ENCODE data around the gene ID2. TPM values are rescaled to one million over a fixed set of nuclear protein-coding genes. Genes with fewer than 3 reads are reported as not detected.

Gene ID2
- total and polyA plus RNA-seq, 2 of the 13 experiments (the other 11 are each of a cell fraction or from before 2014, with no cell fraction given): 214 to 719 TPM

DNA sequence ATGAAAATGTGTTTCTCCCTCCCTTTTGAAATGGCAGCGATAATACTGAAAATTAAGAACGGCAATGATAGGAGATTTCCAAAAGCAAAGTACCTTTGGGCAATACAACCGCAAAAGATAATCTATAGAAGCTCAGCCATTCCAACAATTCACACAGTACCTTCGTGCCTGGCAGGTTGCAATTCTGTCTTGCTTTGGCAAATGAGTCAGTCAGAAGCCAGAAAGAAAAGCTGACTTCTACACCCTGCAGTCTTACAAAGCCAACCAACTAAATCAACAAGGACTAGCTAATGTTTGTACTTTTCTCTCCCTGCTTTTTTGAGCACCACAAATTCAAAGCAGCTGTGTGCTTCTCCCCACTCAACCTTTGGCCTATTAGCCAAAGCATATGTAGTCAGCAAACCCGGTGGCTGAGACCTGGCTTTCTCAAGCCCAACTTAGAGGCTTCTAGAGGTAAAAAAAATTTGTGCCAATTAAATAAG is 25.7 kb upstream of the ID2 start (continued):
- TF ChIP-seq ZNF33B (CRISPR knock-in tag; IDR thresholded peaks at IDR 0.05) (no peak), THYN1 (CRISPR knock-in tag; IDR thresholded peaks at IDR 0.05; ENCODE audit: borderline replicate concordance, low read depth) (no peak), PRPF4 (IDR thresholded peaks at IDR 0.05; ENCODE audit: low read depth, low read length, poor library complexity, severe bottlenecking) (no peak), ZNF367 (CRISPR knock-in tag; IDR thresholded peaks at IDR 0.05; ENCODE audit: borderline replicate concordance) (no peak), MED8 (CRISPR knock-in tag; IDR thresholded peaks at IDR 0.05; ENCODE audit: insufficient replicate concordance) (peak; percentile 45), NFE2 (CRISPR knock-in tag; IDR thresholded peaks at IDR 0.05) (no peak), SIX4 (CRISPR knock-in tag; IDR thresholded peaks at IDR 0.05) (no peak), TRIM22 (IDR thresholded peaks at IDR 0.05) (no peak), HOXA9 (CRISPR knock-in tag; IDR thresholded peaks at IDR 0.05; ENCODE audit: borderline replicate concordance) (no peak), FOXC1 (CRISPR knock-in tag; IDR thresholded peaks at IDR 0.05; ENCODE audit: borderline replicate concordance) (no peak), ZNF34 (CRISPR knock-in tag; IDR thresholded peaks at IDR 0.05; ENCODE audit: borderline replicate concordance) (no peak), ZNF678 (CRISPR knock-in tag; IDR thresholded peaks at IDR 0.05) (no peak), MATR3 (CRISPR knock-in tag; IDR thresholded peaks at IDR 0.05) (no peak)
- TF ChIP-seq, protein P1, sequence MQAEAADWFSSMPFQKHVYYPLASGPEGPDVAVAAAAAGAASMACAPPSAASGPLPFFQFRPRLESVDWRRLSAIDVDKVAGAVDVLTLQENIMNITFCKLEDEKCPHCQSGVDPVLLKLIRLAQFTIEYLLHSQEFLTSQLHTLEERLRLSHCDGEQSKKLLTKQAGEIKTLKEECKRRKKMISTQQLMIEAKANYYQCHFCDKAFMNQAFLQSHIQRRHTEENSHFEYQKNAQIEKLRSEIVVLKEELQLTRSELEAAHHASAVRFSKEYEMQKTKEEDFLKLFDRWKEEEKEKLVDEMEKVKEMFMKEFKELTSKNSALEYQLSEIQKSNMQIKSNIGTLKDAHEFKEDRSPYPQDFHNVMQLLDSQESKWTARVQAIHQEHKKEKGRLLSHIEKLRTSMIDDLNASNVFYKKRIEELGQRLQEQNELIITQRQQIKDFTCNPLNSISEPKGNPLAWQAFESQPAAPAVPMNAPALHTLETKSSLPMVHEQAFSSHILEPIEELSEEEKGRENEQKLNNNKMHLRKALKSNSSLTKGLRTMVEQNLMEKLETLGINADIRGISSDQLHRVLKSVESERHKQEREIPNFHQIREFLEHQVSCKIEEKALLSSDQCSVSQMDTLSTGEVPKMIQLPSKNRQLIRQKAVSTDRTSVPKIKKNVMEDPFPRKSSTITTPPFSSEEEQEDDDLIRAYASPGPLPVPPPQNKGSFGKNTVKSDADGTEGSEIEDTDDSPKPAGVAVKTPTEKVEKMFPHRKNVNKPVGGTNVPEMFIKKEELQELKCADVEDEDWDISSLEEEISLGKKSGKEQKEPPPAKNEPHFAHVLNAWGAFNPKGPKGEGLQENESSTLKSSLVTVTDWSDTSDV (CRISPR knock-in tag; IDR thresholded peaks at IDR 0.05): no peak
- TF ChIP-seq, protein P2, sequence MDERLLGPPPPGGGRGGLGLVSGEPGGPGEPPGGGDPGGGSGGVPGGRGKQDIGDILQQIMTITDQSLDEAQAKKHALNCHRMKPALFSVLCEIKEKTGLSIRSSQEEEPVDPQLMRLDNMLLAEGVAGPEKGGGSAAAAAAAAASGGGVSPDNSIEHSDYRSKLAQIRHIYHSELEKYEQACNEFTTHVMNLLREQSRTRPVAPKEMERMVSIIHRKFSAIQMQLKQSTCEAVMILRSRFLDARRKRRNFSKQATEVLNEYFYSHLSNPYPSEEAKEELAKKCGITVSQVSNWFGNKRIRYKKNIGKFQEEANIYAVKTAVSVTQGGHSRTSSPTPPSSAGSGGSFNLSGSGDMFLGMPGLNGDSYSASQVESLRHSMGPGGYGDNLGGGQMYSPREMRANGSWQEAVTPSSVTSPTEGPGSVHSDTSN (CRISPR knock-in tag; IDR thresholded peaks at IDR 0.05): no peak
- TF ChIP-seq, protein P3, sequence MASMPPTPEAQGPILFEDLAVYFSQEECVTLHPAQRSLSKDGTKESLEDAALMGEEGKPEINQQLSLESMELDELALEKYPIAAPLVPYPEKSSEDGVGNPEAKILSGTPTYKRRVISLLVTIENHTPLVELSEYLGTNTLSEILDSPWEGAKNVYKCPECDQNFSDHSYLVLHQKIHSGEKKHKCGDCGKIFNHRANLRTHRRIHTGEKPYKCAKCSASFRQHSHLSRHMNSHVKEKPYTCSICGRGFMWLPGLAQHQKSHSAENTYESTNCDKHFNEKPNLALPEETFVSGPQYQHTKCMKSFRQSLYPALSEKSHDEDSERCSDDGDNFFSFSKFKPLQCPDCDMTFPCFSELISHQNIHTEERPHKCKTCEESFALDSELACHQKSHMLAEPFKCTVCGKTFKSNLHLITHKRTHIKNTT (CRISPR knock-in tag; IDR thresholded peaks at IDR 0.05): no peak
- TF ChIP-seq, protein P4, sequence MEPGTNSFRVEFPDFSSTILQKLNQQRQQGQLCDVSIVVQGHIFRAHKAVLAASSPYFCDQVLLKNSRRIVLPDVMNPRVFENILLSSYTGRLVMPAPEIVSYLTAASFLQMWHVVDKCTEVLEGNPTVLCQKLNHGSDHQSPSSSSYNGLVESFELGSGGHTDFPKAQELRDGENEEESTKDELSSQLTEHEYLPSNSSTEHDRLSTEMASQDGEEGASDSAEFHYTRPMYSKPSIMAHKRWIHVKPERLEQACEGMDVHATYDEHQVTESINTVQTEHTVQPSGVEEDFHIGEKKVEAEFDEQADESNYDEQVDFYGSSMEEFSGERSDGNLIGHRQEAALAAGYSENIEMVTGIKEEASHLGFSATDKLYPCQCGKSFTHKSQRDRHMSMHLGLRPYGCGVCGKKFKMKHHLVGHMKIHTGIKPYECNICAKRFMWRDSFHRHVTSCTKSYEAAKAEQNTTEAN (CRISPR knock-in tag; conservative IDR thresholded peaks at IDR 0.05): no peak
- TF ChIP-seq, protein P5, sequence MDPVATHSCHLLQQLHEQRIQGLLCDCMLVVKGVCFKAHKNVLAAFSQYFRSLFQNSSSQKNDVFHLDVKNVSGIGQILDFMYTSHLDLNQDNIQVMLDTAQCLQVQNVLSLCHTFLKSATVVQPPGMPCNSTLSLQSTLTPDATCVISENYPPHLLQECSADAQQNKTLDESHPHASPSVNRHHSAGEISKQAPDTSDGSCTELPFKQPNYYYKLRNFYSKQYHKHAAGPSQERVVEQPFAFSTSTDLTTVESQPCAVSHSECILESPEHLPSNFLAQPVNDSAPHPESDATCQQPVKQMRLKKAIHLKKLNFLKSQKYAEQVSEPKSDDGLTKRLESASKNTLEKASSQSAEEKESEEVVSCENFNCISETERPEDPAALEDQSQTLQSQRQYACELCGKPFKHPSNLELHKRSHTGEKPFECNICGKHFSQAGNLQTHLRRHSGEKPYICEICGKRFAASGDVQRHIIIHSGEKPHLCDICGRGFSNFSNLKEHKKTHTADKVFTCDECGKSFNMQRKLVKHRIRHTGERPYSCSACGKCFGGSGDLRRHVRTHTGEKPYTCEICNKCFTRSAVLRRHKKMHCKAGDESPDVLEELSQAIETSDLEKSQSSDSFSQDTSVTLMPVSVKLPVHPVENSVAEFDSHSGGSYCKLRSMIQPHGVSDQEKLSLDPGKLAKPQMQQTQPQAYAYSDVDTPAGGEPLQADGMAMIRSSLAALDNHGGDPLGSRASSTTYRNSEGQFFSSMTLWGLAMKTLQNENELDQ (CRISPR knock-in tag; IDR thresholded peaks at IDR 0.05; ENCODE audit: borderline replicate concordance): no peak

Data from HepG2 (cell line).